Bronchial epithelial cell (primary cell): ENCODE measurements around the gene ADGRA3. TPM values are rescaled to one million over a fixed set of nuclear protein-coding genes. Genes with fewer than 3 reads are reported as not detected.
A peak's percentile ranks its signal among the peaks of the same experiment; 100 is the strongest.

ENCODE experiments used
- DNase-seq: peaks from one replicate; pipeline ENCODE4 v3.0.0-alpha.2; 2010; ENCODE audit warnings: low read depth
- FAIRE-seq: peaks from 2 replicates; lab custom pipeline; 2011; peaks lifted over from hg19 to GRCh38; lab: Jason Lieb, UNC
- H3K27me3 ChIP-seq: 2 replicates; pipeline ENCODE4 v1.5.1; 2011; ENCODE audit warnings: low read length; ENCODE audit not compliant: control insufficient read depth, insufficient read depth
- H3K36me3 ChIP-seq: 2 replicates; pipeline ENCODE4 v1.5.1; 2011; ENCODE audit warnings: low read length; ENCODE audit not compliant: control insufficient read depth, insufficient read depth
- H3K4me3 ChIP-seq: 2 replicates; pipeline ENCODE4 v1.5.1; 2011; ENCODE audit warnings: mild to moderate bottlenecking, low read depth, low read length, control low read depth
- CTCF ChIP-seq: IDR thresholded peaks from 2 replicates; pipeline ENCODE4 v1.5.1; 2011; ENCODE audit warnings: mild to moderate bottlenecking, moderate library complexity, low read length, control low read depth, inconsistent platforms; ENCODE audit not compliant: insufficient read depth, severe bottlenecking
- total RNA-seq: library from RNA; depleted of rRNA; stranded (reverse); fragments of >200 nt; gene quantifications from 2 replicates; pipeline ENCODE4 v1.2.1, GENCODE V29; 2014

The ADGRA3 gene
- total RNA-seq, 1 donor from 2014 or later = 34.2 TPM

GRCh38 chr4:22493523-22493922 lies 22.3 kb downstream of the ADGRA3 start:
- no peaks in the 10 kb centered on the region for H3K27me3 ChIP-seq
- FAIRE-seq (no peak), DNase-seq (no peak)
- no peak for TF ChIP-seq CTCF
- H3K36me3 ChIP-seq = no peaks in the 10 kb centered on the region
- H3K4me3 ChIP-seq = no peak overlapping the region

- Histone ChIP-seq H3K27me3 (no peaks in the 10 kb centered on the region), H3K36me3 (no peaks in the 10 kb centered on the region), H3K4me3 (no peak overlapping the region)
- TF ChIP-seq CTCF = no peak
- no peak for FAIRE-seq
- DNase-seq = no peak
Observed at GRCh38 chr4:22492987-22493386, 22.9 kb downstream of the ADGRA3 start.

- Histone ChIP-seq H3K27me3 (no peaks in the 10 kb centered on the region), H3K4me3 (no peak overlapping the region), H3K36me3 (no peaks in the 10 kb centered on the region)
- TF ChIP-seq CTCF = no peak
- DNase-seq = no peak
- no peak for FAIRE-seq
Observed at GRCh38 chr4:22491939-22492338, 23.9 kb downstream of the ADGRA3 start.

- no peak for DNase-seq
- TF ChIP-seq CTCF = no peak
- Histone ChIP-seq H3K27me3 (no peaks in the 10 kb centered on the region), H3K36me3 (no peaks in the 10 kb centered on the region), H3K4me3 (no peak overlapping the region)
- FAIRE-seq = no peak
Observed at GRCh38 chr4:22490718-22491315, 25.0 kb downstream of the ADGRA3 start.

GRCh38 chr4:22488106-22488505 lies 27.8 kb downstream of the ADGRA3 start:
- DNase-seq (no peak), FAIRE-seq (no peak)
- Histone ChIP-seq H3K27me3 (no peaks in the 10 kb centered on the region), H3K36me3 (no peaks in the 10 kb centered on the region), H3K4me3 (no peak overlapping the region)
- TF ChIP-seq CTCF = no peak

GRCh38 chr4:22487328-22487727 lies 28.5 kb downstream of the ADGRA3 start:
- H3K27me3 ChIP-seq = no peaks in the 10 kb centered on the region
- FAIRE-seq = peak; percentile 36

More at GRCh38 chr4:22487328-22487727, 28.5 kb downstream of the ADGRA3 start:
- no peak for DNase-seq
- Histone ChIP-seq H3K4me3 (no peak overlapping the region), H3K36me3 (no peaks in the 10 kb centered on the region)
- TF ChIP-seq CTCF = no peak
